ENCODE measurements around the gene MBD3. TPM values are rescaled to one million over a fixed set of nuclear protein-coding genes. Genes with fewer than 3 reads are reported as not detected.

The MBD3 gene
- total and polyA plus RNA-seq, 2 experiments from 2014 or later: 66.6 to 84.5 TPM

Small RNA genes lying within 50 kb of the gene (small RNA-seq; reads per million reads assigned to genes)
- gene AC005943.2 (not detected), gene RN7SL477P (not detected), gene RNU6-1223P (not detected)

Other genes starting within 250 kb of the MBD3 start
- gene NDUFS7, start 209.0 kb downstream of the MBD3 start, total RNA-seq: 81.6 and 130 TPM in 2 replicates
- 270 and 276 TPM in 2 replicates for gene NDUFS7, start 209.0 kb downstream of the MBD3 start, polyA plus RNA-seq
- 121 and 122 TPM in 2 replicates for gene GAMT, start 191.3 kb downstream of the MBD3 start, total RNA-seq
- 148 and 170 TPM in 2 replicates for gene GAMT, start 191.3 kb downstream of the MBD3 start, polyA plus RNA-seq
- gene DAZAP1, start 185.3 kb downstream of the MBD3 start, total RNA-seq: 42.4 and 46.8 TPM in 2 replicates
- 35.8 and 37.9 TPM in 2 replicates for gene DAZAP1, start 185.3 kb downstream of the MBD3 start, polyA plus RNA-seq
- gene RPS15, start 154.5 kb downstream of the MBD3 start, total RNA-seq: 1,556 and 1,885 TPM in 2 replicates
- gene RPS15, start 154.5 kb downstream of the MBD3 start, polyA plus RNA-seq: 938 and 950 TPM in 2 replicates
- 0.24 and 1.2 TPM in 2 replicates for gene APC2, start 142.7 kb downstream of the MBD3 start, total RNA-seq
- gene APC2, start 142.7 kb downstream of the MBD3 start, polyA plus RNA-seq: 0.36 and 0.40 TPM in 2 replicates
- gene C19orf25, start 113.7 kb downstream of the MBD3 start, total RNA-seq: 36.3 and 36.4 TPM in 2 replicates
- 43.6 and 65.0 TPM in 2 replicates for gene C19orf25, start 113.7 kb downstream of the MBD3 start, polyA plus RNA-seq
- 2.8 and 7.7 TPM in 2 replicates for gene PCSK4, start 102.5 kb downstream of the MBD3 start, total RNA-seq
- 9.6 and 16.2 TPM in 2 replicates for gene PCSK4, start 102.5 kb downstream of the MBD3 start, polyA plus RNA-seq
- gene REEP6, start 101.7 kb downstream of the MBD3 start, total RNA-seq: 80.8 and 88.9 TPM in 2 replicates
- gene REEP6, start 101.7 kb downstream of the MBD3 start, polyA plus RNA-seq: 179 and 218 TPM in 2 replicates
- gene ADAMTSL5, start 79.8 kb downstream of the MBD3 start, total RNA-seq: 8.3 and 11.2 TPM in 2 replicates
- 33.6 and 45.5 TPM in 2 replicates for gene ADAMTSL5, start 79.8 kb downstream of the MBD3 start, polyA plus RNA-seq
- not detected in 2 replicates for gene PLK5, start 68.8 kb downstream of the MBD3 start, total RNA-seq
- 0.12 and 0.53 TPM in 2 replicates for gene PLK5, start 68.8 kb downstream of the MBD3 start, polyA plus RNA-seq
- gene MEX3D, start 24.5 kb downstream of the MBD3 start, total RNA-seq: 38.7 and 45.6 TPM in 2 replicates
- gene MEX3D, start 24.5 kb downstream of the MBD3 start, polyA plus RNA-seq: 6.2 and 6.6 TPM in 2 replicates
- gene UQCR11, start 12.6 kb upstream of the MBD3 start, total RNA-seq: 56.6 and 57.6 TPM in 2 replicates
- 672 and 684 TPM in 2 replicates for gene UQCR11, start 12.6 kb upstream of the MBD3 start, polyA plus RNA-seq
- gene TCF3, start 59.8 kb upstream of the MBD3 start, total RNA-seq: 67.9 and 76.7 TPM in 2 replicates
- 93.7 and 125 TPM in 2 replicates for gene TCF3, start 59.8 kb upstream of the MBD3 start, polyA plus RNA-seq
- 0.03 and 0.08 TPM in 2 replicates for gene ONECUT3, start 160.6 kb upstream of the MBD3 start, total RNA-seq
- gene ONECUT3, start 160.6 kb upstream of the MBD3 start, polyA plus RNA-seq: 0.06 and 0.09 TPM in 2 replicates
- gene ATP8B3, start 219.4 kb upstream of the MBD3 start, total RNA-seq: 1.4 and 1.7 TPM in 2 replicates
- 2.4 and 3.1 TPM in 2 replicates for gene ATP8B3, start 219.4 kb upstream of the MBD3 start, polyA plus RNA-seq